Measurements from ENCODE around the gene MUSK.

GRCh38 chr9:110830495-110830894 lies 161.9 kb downstream of the MUSK start:
- no peak for TF ChIP-seq CTCF (IDR thresholded peaks at IDR 0.05)
- no peak for TF ChIP-seq POLR2A (IDR thresholded peaks at IDR 0.05)
